A549 (cell line): ENCODE data around the gene PRKAG2. TPM values are rescaled to one million over a fixed set of nuclear protein-coding genes. Genes with fewer than 3 reads are reported as not detected.

Source experiments
- ATAC-seq, 2 experiments: fragments of 200-7000 bp in 1 of 2; fragments of >200 bp in 1 of 2; cut with Nextera tagmentation in 1 of 2; cut with Tn5 transposase in 1 of 2; 3 replicates each; pipeline versions ENCODE4 v1.8.0 to v1.9.1; 2018 to 2020; ENCODE audit warnings: mild to moderate bottlenecking in 1 of 2, moderate library complexity in 1 of 2
- CTCF ChIA-PET: fragments of 300-600 bp; sonication (Branson Sonifier 250); formaldehyde crosslinking; extraction: SDS; loops from one replicate; lab custom pipeline; 2021; ENCODE audit warnings: antibody characterized with exemption, inconsistent platforms; lab: Yijun Ruan, JAX
- POLR2A ChIA-PET: fragments of 350-600 bp; formaldehyde crosslinking; extraction: SDS; loops from one replicate; lab custom pipeline; 2021; ENCODE audit warnings: antibody characterized with exemption, inconsistent platforms; lab: Yijun Ruan, JAX
- DNase-seq, 2 experiments: peaks; one replicate each; pipeline versions ENCODE4 v3.0.0 to v3.0.0-alpha.2; 2011 to 2016; ENCODE audit warnings: low read depth in 1 of 2, low spot score in 1 of 2
- FAIRE-seq: peaks from 2 replicates; lab custom pipeline; 2011; peaks lifted over from hg19 to GRCh38; lab: Jason Lieb, UNC
- H3K27ac ChIP-seq, 2 experiments: fragments of >200 bp; sonication (Bioruptor Twin); formaldehyde crosslinking; 3 replicates each; pipeline ENCODE4 v1.5.1; 2016 to 2017
- H3K4me1 ChIP-seq: fragments of >200 bp; sonication (Bioruptor Twin); formaldehyde crosslinking; 3 replicates; pipeline ENCODE4 v1.6.1; 2016
- H3K4me2 ChIP-seq: fragments of >200 bp; sonication (Bioruptor Twin); formaldehyde crosslinking; 3 replicates; pipeline ENCODE4 v1.6.1; 2016
- H3K4me3 ChIP-seq: fragments of >200 bp; sonication (Bioruptor Twin); formaldehyde crosslinking; 3 replicates; pipeline ENCODE4 v1.5.1; 2016
- H3K9me3 ChIP-seq: fragments of >200 bp; sonication (Bioruptor Twin); formaldehyde crosslinking; 3 replicates; pipeline ENCODE4 v1.6.1; 2016
- CBX2 ChIP-seq: fragments of 200-600 bp; sonication (generic); IDR thresholded peaks from 2 replicates; pipeline ENCODE4 v1.6.1; 2016; ENCODE audit warnings: low read depth, mild to moderate bottlenecking, borderline replicate concordance
- CHD4 ChIP-seq: fragments of 200-600 bp; sonication (generic); IDR thresholded peaks from 2 replicates; pipeline ENCODE4 v1.6.1; 2016; ENCODE audit warnings: antibody characterized with exemption, mild to moderate bottlenecking, borderline replicate concordance
- E2F6 ChIP-seq: IDR thresholded peaks from 2 replicates; pipeline ENCODE4 v1.6.1; 2012; ENCODE audit warnings: low read depth, borderline replicate concordance
- EHMT2 ChIP-seq: fragments of 200-600 bp; sonication (generic); IDR thresholded peaks from 2 replicates; pipeline ENCODE4 v1.6.1; 2016; ENCODE audit warnings: antibody characterized with exemption, low read depth, mild to moderate bottlenecking, moderate library complexity
- EP300 ChIP-seq, 2 experiments: fragments of >200 bp; sonication (Bioruptor Twin); formaldehyde crosslinking; IDR thresholded peaks; 2 replicates in 1 of 2; 3 replicates in 1 of 2; pipeline ENCODE4 v1.6.1; 2016 to 2017
- FOSB ChIP-seq: fragments of 250-450 bp; sonication (Bioruptor Pico); IDR thresholded peaks from 2 replicates; pipeline ENCODE4 v1.5.0; 2020; ENCODE audit warnings: mild to moderate bottlenecking, moderate library complexity
- FOSL2 ChIP-seq, 2 experiments: fragments of 450-650 bp in 1 of 2; fragments of >200 bp in 1 of 2; sonication (Bioruptor Twin) in 1 of 2; formaldehyde crosslinking; IDR thresholded peaks; 2 replicates each; pipeline versions ENCODE4 v1.5.0 to v1.6.1; 2016 to 2020; ENCODE audit warnings: mild to moderate bottlenecking in 1 of 2, moderate library complexity in 1 of 2
- HDAC2 ChIP-seq: fragments of 200-600 bp; sonication (generic); IDR thresholded peaks from 2 replicates; pipeline ENCODE4 v1.6.1; 2016
- HES2 ChIP-seq: fragments of >200 bp; sonication (Bioruptor Twin); formaldehyde crosslinking; IDR thresholded peaks from 2 replicates; pipeline ENCODE4 v1.6.1; 2016
- HEYL ChIP-seq: fragments of 250-450 bp; sonication (Bioruptor Pico); IDR thresholded peaks from 2 replicates; pipeline ENCODE4 v1.8.0; 2021; ENCODE audit warnings: mild to moderate bottlenecking, moderate library complexity
- HMGXB4 ChIP-seq: fragments of 250-450 bp; sonication (Bioruptor Pico); IDR thresholded peaks from 2 replicates; pipeline ENCODE4 v1.5.0; 2021; ENCODE audit warnings: mild to moderate bottlenecking, moderate library complexity, borderline replicate concordance
- HOXA7 ChIP-seq: fragments of 250-450 bp; sonication (Bioruptor Pico); IDR thresholded peaks from 2 replicates; pipeline ENCODE4 v1.5.0; 2020; ENCODE audit warnings: mild to moderate bottlenecking, moderate library complexity
- HOXB13 ChIP-seq: fragments of 250-450 bp; sonication (Bioruptor Pico); IDR thresholded peaks from 2 replicates; pipeline ENCODE4 v1.5.0; 2020; ENCODE audit warnings: low read depth, mild to moderate bottlenecking, moderate library complexity
- HOXB5 ChIP-seq: fragments of 250-450 bp; sonication (Bioruptor Pico); IDR thresholded peaks from 2 replicates; pipeline ENCODE4 v1.5.0; 2020; ENCODE audit warnings: mild to moderate bottlenecking, moderate library complexity
- JUNB ChIP-seq: fragments of >200 bp; sonication (Bioruptor Twin); formaldehyde crosslinking; IDR thresholded peaks from 2 replicates; pipeline ENCODE4 v1.6.1; 2016
- MAFK ChIP-seq: fragments of 450-650 bp; IDR thresholded peaks from 2 replicates; pipeline ENCODE4 v1.6.1; 2014; ENCODE audit not compliant: partially characterized antibody
- MAX ChIP-seq: IDR thresholded peaks from 2 replicates; pipeline ENCODE4 v1.6.1; 2012
- MAZ ChIP-seq: fragments of 150-350 bp; IDR thresholded peaks from 2 replicates; pipeline ENCODE4 v1.6.1; 2014; ENCODE audit warnings: antibody characterized with exemption, low read depth, low read length, borderline replicate concordance
- NPAS2 ChIP-seq: fragments of 250-450 bp; sonication (Bioruptor Pico); IDR thresholded peaks from 2 replicates; pipeline ENCODE4 v1.8.0; 2022; ENCODE audit warnings: mild to moderate bottlenecking, moderate library complexity, borderline replicate concordance
- PHF8 ChIP-seq: fragments of 200-600 bp; sonication (generic); IDR thresholded peaks from 2 replicates; pipeline ENCODE4 v1.6.1; 2016; ENCODE audit warnings: low read depth, mild to moderate bottlenecking, antibody characterized with exemption, moderate library complexity, borderline replicate concordance
- RAD21 ChIP-seq, 2 experiments: fragments of >200 bp in 1 of 2; sonication (Bioruptor Twin) in 1 of 2; formaldehyde crosslinking in 1 of 2; IDR thresholded peaks in 1 of 2; conservative IDR thresholded peaks in 1 of 2; 2 replicates in 1 of 2; 3 replicates in 1 of 2; pipeline ENCODE4 v1.6.1; 2012 to 2018; ENCODE audit warnings: inconsistent platforms in 1 of 2
- RARB ChIP-seq: fragments of 250-450 bp; sonication (Bioruptor Pico); IDR thresholded peaks from 2 replicates; pipeline ENCODE4 v1.8.0; 2021; ENCODE audit warnings: mild to moderate bottlenecking, moderate library complexity
- RFX5 ChIP-seq: fragments of 450-650 bp; IDR thresholded peaks from 2 replicates; pipeline ENCODE4 v1.7.1; 2014; ENCODE audit warnings: antibody characterized with exemption, mild to moderate bottlenecking, moderate library complexity
- RNF2 ChIP-seq: fragments of 200-600 bp; sonication (generic); IDR thresholded peaks from 2 replicates; pipeline ENCODE4 v1.6.1; 2016; ENCODE audit warnings: low read depth, mild to moderate bottlenecking, antibody characterized with exemption, moderate library complexity, borderline replicate concordance
- SREBF2 ChIP-seq: fragments of 450-650 bp; IDR thresholded peaks from 2 replicates; pipeline ENCODE4 v1.6.1; 2014; ENCODE audit warnings: mild to moderate bottlenecking, moderate library complexity
- TP53 ChIP-seq: fragments of 250-450 bp; sonication (Bioruptor Pico); IDR thresholded peaks from 2 replicates; pipeline ENCODE4 v1.5.0; 2021; ENCODE audit warnings: mild to moderate bottlenecking, moderate library complexity
- USF2 ChIP-seq: fragments of 450-650 bp; IDR thresholded peaks from 2 replicates; pipeline ENCODE4 v1.6.1; 2014; ENCODE audit warnings: antibody characterized with exemption
- ZFP36 ChIP-seq: fragments of 450-650 bp; IDR thresholded peaks from 2 replicates; pipeline ENCODE4 v1.6.1; 2014; ENCODE audit warnings: borderline replicate concordance; ENCODE audit not compliant: partially characterized antibody
- ZNF302 ChIP-seq: fragments of 250-450 bp; sonication (Bioruptor Pico); IDR thresholded peaks from 2 replicates; pipeline ENCODE4 v1.9.0; 2021; ENCODE audit warnings: inconsistent platforms, mild to moderate bottlenecking, moderate library complexity
- ZSCAN20 ChIP-seq: fragments of 250-450 bp; sonication (Bioruptor Pico); IDR thresholded peaks from 2 replicates; pipeline ENCODE4 v1.8.0; 2022; ENCODE audit warnings: mild to moderate bottlenecking, moderate library complexity
- WGBS: methylation state at CpG from one replicate; pipeline ENCODE4 v1.1.6; 2017; ENCODE audit errors: missing lambda C conversion rate; 5-methylcytosine and 5-hydroxymethylcytosine counted together
- polyA plus RNA-seq, 4 experiments: library from polyadenylated mRNA; depleted of rRNA in 3 of 4; stranded (reverse); fragments of >200 nt; fragmentation: RNase III in 1 of 4; extraction: RNeasy Plus Mini Kit Qiagen cat#74134 plus additional on column Dnase treatment in 1 of 4; gene quantifications; 2 replicates in 3 of 4; 3 replicates in 1 of 4; pipeline ENCODE4 v1.2.3, GENCODE V29; 2011 to 2017
- TF ChIP-seq, protein P1 (sequence below): fragments of 150-350 bp; IDR thresholded peaks from 2 replicates; pipeline ENCODE4 v1.6.1; 2014; ENCODE audit warnings: low read depth, mild to moderate bottlenecking, low read length

The PRKAG2 gene
- polyA plus RNA-seq, 2 of the 4 experiments (the other 2 are of a cell fraction) = 26.5 to 31.7 TPM

GRCh38 chr7:151647006-151647405, 229.9 kb downstream of the PRKAG2 start (continued):
- TF ChIP-seq TP53 (no peak), HOXA7 (CRISPR knock-in tag) (no peak), RARB (no peak), JUNB (no peak), E2F6 (no peak), HOXB13 (CRISPR knock-in tag) (no peak), RAD21 (conservative IDR thresholded peaks at IDR 0.05 in 1 of 2, IDR thresholded peaks at IDR 0.05 in 1 of 2) (no peak)

- FAIRE-seq (no peak), ATAC-seq (no peak), DNase-seq (no peak)
- Histone ChIP-seq H3K9me3 (peaks cover 6% of the 10 kb centered on the region; the same call in 1 of the 3 replicates), H3K4me2 (no peak overlapping the region), H3K27ac (no peak overlapping the region), H3K4me3 (no peak overlapping the region)
- ChIA-PET POLR2A (no interaction called here), CTCF (interaction anchor here (1.5 to 2.0 kb wide), 4 partner anchors 13 to 109 kb away, joined by 5 to 6 read pairs (median 5); no protein-coding TSS in a partner anchor)
- TF ChIP-seq MAFK (no peak), CBX2 (no peak), NPAS2 (CRISPR knock-in tag) (no peak), FOSB (CRISPR knock-in tag) (no peak), E2F6 (no peak), RNF2 (no peak), USF2 (no peak), MAX (no peak), HDAC2 (no peak), HES2 (no peak), ZNF302 (CRISPR knock-in tag) (no peak), MAZ (no peak), RARB (no peak)
- TF ChIP-seq, all 56 proteins: peak for 0
- peaks cover 13% of the 10 kb centered on the region for H3K4me1 ChIP-seq
- 83% methylated on average over 2 of the region's 2 CpGs for WGBS
Observed at GRCh38 chr7:151645311-151645710, 231.6 kb downstream of the PRKAG2 start.

DNA sequence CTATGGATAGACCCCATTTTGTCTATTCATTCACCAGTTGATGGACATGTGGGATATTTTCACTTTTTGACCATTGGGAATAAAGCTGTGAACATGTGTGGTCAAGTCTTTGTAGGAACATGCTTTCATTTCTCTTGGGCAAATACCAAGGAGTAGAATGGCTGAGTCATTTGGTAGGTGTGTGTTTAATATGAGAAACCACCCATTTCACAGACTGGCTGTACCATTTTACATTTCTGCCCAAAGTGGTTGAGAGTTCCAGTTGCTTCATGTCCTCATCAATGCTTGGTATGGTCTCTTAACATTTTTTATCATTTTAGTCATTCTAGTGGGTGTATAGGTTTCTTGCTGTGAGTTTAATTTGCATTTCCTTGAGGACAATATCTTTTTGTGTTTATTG, 232.4 kb downstream of the PRKAG2 start:
- H3K4me1 ChIP-seq = peaks cover 10% of the 10 kb centered on the region
- DNase-seq (no peak), FAIRE-seq (no peak), ATAC-seq (no peak)
- POLR2A ChIA-PET = no interaction called here
- no peak overlapping the region for H3K4me3 ChIP-seq
- CTCF ChIA-PET = interaction anchor here (1.8 to 4.3 kb wide), 3 partner anchors 13 to 110 kb away, joined by 5 to 30 read pairs (median 5); no protein-coding TSS in a partner anchor
- H3K27ac ChIP-seq = no peak overlapping the region
- peaks cover 6% of the 10 kb centered on the region; the same call in 1 of the 3 replicates for H3K9me3 ChIP-seq
- no peak overlapping the region for H3K4me2 ChIP-seq
- TF ChIP-seq HOXB13 (CRISPR knock-in tag) = no peak
- TF ChIP-seq MAFK = no peak
- no peak for TF ChIP-seq ZFP36
- TF ChIP-seq, protein P1, sequence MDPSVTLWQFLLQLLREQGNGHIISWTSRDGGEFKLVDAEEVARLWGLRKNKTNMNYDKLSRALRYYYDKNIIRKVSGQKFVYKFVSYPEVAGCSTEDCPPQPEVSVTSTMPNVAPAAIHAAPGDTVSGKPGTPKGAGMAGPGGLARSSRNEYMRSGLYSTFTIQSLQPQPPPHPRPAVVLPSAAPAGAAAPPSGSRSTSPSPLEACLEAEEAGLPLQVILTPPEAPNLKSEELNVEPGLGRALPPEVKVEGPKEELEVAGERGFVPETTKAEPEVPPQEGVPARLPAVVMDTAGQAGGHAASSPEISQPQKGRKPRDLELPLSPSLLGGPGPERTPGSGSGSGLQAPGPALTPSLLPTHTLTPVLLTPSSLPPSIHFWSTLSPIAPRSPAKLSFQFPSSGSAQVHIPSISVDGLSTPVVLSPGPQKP = no peak
- no peak for TF ChIP-seq SREBF2
- TF ChIP-seq TP53 = no peak
- TF ChIP-seq RFX5 = no peak
- TF ChIP-seq EHMT2 = no peak
- TF ChIP-seq ZSCAN20 = no peak
- TF ChIP-seq PHF8 = no peak
- no peak for TF ChIP-seq CHD4
- TF ChIP-seq HEYL (CRISPR knock-in tag) = no peak
- TF ChIP-seq HMGXB4 (CRISPR knock-in tag) = no peak
- TF ChIP-seq EP300 (IDR thresholded peaks at IDR 0.05) = no peak
- TF ChIP-seq HDAC2 = no peak
- TF ChIP-seq FOSL2 (IDR thresholded peaks at IDR 0.05) = no peak
- no peak for TF ChIP-seq FOSL2 (CRISPR knock-in tag; IDR thresholded peaks at IDR 0.05)
- TF ChIP-seq HOXB5 = no peak
